Panc1 (cell line): ENCODE data around the gene CHRNA7.

Experiments
- POLR2AphosphoS5 ChIP-seq: IDR thresholded peaks from 2 replicates; pipeline ENCODE4 v1.6.1; 2012; ENCODE audit warnings: mild to moderate bottlenecking, low read depth, low read length, moderate library complexity
- SIN3A ChIP-seq: IDR thresholded peaks from 2 replicates; pipeline ENCODE4 v1.6.1; 2012; ENCODE audit warnings: low read depth, mild to moderate bottlenecking, low read length, moderate library complexity, borderline replicate concordance; ENCODE audit not compliant: insufficient read depth
- TCF7L2 ChIP-seq: IDR thresholded peaks from 2 replicates; pipeline ENCODE4 v1.6.1; 2011; ENCODE audit warnings: mild to moderate bottlenecking, low read depth, low read length, inconsistent platforms
- TF ChIP-seq, protein P1 (sequence below): fragments of 450-650 bp; IDR thresholded peaks from 2 replicates; pipeline ENCODE4 v1.5.1; 2017; ENCODE audit warnings: mild to moderate bottlenecking
- TF ChIP-seq, protein P2 (sequence below), 2 experiments: IDR thresholded peaks; 2 replicates each; pipeline ENCODE4 v1.6.1; 2011 to 2012; ENCODE audit warnings: low read depth in 2 of 2, control low read depth in 1 of 2, low read length in 1 of 2, mild to moderate bottlenecking in 1 of 2, moderate library complexity in 1 of 2; ENCODE audit not compliant: insufficient read depth in 1 of 2

DNA sequence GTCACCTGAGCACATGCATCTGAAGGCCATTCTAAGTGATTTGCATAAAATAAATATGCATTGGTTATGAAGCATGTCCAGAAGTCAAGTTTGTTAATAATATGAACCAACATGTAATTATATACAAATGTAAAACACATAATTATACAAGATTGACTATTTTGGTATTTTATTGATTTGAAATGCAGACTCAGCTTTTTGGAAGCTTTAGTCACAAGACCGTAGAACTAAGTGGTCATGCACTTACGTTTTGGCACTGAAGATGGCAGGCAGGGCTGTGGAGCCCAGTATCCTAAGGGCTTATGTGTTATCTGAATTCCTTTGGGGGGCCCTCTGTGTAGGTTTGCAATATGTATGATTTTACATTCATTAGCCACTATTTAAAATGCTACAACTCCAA is 5.0 kb downstream of the CHRNA7 start:
- TF ChIP-seq POLR2AphosphoS5 (no peak), TCF7L2 (no peak), SIN3A (no peak)
- TF ChIP-seq, protein P1, sequence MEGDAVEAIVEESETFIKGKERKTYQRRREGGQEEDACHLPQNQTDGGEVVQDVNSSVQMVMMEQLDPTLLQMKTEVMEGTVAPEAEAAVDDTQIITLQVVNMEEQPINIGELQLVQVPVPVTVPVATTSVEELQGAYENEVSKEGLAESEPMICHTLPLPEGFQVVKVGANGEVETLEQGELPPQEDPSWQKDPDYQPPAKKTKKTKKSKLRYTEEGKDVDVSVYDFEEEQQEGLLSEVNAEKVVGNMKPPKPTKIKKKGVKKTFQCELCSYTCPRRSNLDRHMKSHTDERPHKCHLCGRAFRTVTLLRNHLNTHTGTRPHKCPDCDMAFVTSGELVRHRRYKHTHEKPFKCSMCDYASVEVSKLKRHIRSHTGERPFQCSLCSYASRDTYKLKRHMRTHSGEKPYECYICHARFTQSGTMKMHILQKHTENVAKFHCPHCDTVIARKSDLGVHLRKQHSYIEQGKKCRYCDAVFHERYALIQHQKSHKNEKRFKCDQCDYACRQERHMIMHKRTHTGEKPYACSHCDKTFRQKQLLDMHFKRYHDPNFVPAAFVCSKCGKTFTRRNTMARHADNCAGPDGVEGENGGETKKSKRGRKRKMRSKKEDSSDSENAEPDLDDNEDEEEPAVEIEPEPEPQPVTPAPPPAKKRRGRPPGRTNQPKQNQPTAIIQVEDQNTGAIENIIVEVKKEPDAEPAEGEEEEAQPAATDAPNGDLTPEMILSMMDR = no peak
- TF ChIP-seq, protein P2, sequence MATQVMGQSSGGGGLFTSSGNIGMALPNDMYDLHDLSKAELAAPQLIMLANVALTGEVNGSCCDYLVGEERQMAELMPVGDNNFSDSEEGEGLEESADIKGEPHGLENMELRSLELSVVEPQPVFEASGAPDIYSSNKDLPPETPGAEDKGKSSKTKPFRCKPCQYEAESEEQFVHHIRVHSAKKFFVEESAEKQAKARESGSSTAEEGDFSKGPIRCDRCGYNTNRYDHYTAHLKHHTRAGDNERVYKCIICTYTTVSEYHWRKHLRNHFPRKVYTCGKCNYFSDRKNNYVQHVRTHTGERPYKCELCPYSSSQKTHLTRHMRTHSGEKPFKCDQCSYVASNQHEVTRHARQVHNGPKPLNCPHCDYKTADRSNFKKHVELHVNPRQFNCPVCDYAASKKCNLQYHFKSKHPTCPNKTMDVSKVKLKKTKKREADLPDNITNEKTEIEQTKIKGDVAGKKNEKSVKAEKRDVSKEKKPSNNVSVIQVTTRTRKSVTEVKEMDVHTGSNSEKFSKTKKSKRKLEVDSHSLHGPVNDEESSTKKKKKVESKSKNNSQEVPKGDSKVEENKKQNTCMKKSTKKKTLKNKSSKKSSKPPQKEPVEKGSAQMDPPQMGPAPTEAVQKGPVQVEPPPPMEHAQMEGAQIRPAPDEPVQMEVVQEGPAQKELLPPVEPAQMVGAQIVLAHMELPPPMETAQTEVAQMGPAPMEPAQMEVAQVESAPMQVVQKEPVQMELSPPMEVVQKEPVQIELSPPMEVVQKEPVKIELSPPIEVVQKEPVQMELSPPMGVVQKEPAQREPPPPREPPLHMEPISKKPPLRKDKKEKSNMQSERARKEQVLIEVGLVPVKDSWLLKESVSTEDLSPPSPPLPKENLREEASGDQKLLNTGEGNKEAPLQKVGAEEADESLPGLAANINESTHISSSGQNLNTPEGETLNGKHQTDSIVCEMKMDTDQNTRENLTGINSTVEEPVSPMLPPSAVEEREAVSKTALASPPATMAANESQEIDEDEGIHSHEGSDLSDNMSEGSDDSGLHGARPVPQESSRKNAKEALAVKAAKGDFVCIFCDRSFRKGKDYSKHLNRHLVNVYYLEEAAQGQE (IDR thresholded peaks at IDR 0.05; ENCODE audit: insufficient read depth in 1 of 2, low read depth in 2 of 2, low read length in 1 of 2) = no peak
